Stimulated activated CD4-positive, alpha-beta T cell treated with anti-CD3 and anti-CD28 coated beads, Interleukin-1b, Interleukin-23, amount 100 ng/mL, for 4 hours (primary cell): Measurements from ENCODE around the gene GADD45GIP1.
A peak's percentile ranks its signal among the peaks of the same experiment; 100 is the strongest.
"Not testable (repeated sequence)": the region's sequence is repeated elsewhere in the genome, so short reads cannot be mapped to it uniquely, and the experiment has no call there.

Experiments
- DNase-seq, 2 donors: peaks; one replicate each; pipeline ENCODE4 v3.0.0-alpha.2; 2020; ENCODE audit warnings: low read depth in 2 of 2

The GADD45GIP1 gene

DNA sequence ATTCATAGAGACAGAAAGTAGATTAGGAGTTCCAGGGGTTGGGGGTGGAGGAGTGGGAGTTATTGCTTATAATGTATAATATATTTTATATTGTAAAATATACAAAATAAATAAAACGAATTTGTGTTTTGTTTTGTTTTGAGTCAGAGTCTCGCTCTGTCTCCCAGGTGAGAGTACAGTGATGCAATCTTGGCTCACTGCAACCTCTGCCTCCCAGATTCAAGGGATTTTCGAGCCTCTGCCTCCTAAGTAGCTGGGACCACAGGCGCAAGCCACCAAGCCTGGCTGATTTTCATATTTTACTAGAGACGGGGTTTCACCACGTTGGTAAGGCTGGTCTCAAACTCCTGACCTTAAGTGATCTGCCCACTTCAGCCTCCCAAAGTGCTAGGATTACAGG lies 2.5 kb upstream of the GADD45GIP1 start:
- DNase-seq: no peak

DNA sequence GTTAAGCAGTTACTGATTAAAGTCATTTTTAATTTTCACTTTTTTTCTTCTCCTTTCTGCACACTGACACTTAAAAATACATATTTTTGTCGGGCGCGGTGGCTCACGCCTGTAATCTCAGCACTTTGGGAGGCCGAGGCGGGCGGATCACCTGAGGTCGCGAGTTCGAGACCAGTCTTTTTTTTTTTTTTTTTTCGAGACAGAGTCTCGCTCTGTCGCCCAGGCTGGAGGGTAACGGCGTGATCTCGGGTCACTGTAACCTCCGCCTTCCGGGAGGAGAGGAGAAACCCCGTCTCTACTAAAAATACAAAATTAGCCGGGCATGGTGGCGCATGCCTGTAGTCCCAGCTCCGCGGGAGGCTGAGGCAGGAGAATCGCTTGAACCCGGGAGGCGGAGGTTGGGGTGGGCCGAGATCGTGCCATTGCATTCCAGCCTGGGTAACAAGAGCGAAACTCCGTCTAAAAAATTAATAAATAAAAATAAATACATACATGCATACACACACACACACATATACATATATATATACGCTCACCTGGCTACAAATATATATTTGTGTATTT lies 448 bp upstream of the GADD45GIP1 start:
- not testable (repeated sequence) for DNase-seq

DNA sequence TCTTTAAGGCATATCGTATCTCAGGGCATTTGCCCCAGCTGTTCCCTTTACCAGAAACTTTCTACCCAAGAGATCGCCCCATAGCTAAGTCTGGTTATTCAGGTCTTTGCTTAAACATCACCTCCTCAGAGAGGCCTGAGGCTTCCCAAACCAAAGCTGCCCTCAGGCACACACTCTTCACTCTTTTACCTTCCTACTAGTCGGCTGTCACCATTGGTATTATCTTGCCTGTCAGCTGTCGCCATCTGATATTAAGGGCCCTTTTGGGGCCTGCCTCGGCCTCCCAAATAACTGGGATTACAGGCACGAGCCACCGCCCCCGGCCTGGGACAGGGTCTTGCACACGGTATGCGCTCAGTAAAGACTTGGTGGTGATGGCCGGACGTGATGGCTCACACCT lies 1.0 kb downstream of the GADD45GIP1 start:
- no peak for DNase-seq

DNA sequence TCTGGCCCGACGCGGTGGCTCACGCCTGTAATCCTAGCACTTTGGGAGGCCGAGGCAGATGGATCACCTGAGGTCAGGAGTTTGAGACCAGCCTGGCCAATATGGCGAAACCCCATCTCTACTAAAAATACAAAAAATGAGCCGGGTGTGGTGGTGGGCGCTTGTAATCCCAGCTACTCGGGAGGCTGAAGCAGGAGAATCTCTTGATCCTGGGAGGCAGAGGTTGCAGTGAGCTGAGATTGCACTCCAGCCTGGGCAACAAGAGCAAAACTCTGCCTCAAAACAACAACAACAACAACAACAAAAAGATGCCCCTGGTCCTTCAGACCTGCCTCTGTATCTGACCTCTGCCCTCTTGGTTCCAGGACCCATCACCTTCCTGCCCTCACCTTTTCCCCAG lies 1.4 kb downstream of the GADD45GIP1 start:
- DNase-seq: not testable (repeated sequence)

DNA sequence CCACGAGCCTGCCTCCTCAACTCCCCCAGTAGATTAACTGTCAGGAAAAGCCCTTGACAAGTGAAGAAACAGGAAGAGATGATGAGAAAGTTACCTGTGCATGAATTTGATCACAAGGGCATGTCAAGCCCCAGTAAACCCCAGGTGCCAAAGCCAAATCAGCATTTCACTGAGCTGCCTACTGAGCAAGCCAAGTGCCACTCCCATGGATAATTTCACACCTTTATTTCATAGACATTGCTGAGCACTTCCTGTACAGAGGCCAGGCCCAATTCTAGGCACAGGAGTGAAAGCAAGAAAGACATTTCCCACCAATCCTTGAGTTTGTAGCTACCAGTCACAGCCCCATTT lies 2.4 kb downstream of the GADD45GIP1 start:
- DNase-seq: no peak

DNA sequence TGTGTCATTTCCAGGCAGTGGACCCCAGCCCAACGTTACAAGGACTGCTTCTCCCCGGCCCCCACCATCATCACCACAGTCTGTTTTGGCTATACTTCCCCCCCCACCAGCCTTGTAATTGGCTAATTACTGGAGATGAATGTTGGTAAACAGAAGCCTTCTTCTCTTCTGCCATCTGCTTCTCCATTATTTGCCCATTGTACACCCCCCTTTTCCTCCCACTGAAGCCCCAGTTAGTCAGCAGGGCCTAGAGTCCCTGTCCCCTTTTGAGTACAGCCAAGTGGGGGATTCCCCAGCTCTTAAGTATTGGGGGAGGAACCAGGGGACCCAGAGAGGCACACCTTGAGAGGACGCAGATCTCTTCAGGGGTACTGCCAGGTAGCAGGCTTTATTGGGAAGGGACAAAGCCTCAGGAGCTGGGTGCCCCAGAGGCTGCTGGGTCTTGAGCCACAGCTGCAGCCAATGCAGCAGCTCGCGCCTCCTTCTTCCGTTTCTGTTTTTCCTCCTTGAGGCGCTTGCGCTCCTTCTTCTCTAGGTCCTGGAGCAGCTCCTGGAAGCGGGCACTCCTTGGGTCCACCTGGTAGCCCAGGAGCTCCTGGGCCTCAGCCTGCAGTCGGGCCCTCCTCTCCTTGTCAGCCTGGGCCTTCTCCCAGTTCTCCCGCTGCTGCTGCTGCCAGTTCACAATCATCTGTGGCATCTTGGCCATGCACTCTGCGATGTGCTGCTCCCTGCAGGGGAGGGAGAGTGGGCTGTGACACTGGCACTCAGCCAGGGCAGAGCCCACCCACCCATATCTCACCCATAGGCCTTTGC lies 3.0 kb downstream of the GADD45GIP1 start:
- DNase-seq: no peak

DNA sequence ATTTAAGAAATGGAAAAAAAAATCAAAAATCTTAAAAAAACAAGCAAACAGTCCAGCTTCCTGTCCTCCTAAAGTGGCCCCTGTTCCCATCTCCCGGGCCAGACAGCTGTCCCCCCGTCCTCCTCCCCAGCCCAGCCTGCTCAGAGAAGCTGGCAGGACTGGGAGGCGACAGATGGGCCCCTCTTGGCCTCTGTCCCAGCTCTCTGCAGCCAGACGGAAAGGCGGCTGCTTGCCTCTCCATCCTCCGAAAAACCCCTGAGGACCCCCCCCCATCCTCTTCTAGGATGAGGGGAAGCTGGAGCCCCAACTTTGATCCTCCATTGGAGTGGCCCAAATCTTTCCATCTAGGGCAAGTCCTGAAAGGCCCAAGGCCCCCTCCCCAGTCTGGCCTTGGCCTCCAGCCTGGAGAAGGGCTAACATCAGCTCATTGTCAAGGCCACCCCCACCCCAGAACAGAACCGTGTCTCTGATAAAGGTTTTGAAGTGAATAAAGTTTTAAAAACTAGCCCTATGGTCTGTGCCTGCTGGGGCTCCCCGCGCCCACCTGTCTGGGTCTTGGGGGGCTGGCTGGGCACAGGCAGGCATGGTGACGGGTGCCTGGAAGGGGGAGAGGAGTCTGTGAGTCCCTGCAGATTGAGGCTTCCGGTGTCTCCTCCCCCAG lies 3.8 kb downstream of the GADD45GIP1 start:
- no peak for DNase-seq

DNA sequence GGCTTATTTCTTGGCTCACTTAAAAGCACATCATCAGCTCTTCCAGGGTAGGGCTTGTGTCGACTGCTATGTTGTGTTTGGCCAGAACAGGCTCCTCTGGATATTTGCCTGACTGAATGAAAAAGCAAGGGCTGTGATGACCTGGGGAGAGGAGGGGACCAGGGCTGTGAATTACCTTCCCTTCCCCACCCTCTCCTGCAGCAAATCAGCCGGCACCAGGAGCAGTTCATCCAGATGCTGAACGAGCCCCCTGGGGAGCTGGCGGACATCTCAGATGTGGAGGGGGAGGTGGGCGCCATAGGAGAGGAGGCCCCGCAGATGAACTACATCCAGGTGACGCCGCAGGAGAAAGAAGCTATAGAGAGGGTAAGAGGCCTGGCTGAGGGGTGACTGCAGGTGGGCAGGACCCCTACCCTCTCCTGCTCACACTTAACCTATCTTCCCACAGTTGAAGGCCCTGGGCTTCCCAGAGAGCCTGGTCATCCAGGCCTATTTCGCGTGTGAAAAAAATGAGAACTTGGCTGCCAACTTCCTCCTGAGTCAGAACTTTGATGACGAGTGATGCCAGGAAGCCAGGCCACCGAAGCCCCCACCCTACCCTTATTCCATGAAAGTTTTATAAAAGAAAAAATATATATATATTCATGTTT lies 4.4 kb downstream of the GADD45GIP1 start:
- DNase-seq: no peak

DNA sequence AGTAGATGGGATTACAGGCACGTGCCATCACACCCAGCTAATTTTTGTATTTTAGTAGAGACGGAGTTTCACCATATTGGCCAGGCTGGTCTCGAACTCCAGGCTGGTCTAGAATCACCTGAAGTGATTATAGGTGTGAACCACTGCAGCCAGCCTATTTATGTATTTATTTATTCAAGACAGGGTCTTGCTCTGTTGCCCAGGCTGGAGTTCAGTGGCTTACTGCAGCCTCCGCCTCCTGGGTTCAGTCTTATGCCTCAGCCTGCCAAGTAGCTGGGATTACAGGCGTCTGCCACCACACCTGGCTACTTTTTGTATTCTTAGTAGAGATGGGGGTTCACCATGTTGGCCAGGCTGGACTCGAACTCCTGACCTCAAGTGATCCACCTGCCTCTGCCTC lies 5.0 kb downstream of the GADD45GIP1 start:
- not testable (repeated sequence) for DNase-seq

DNA sequence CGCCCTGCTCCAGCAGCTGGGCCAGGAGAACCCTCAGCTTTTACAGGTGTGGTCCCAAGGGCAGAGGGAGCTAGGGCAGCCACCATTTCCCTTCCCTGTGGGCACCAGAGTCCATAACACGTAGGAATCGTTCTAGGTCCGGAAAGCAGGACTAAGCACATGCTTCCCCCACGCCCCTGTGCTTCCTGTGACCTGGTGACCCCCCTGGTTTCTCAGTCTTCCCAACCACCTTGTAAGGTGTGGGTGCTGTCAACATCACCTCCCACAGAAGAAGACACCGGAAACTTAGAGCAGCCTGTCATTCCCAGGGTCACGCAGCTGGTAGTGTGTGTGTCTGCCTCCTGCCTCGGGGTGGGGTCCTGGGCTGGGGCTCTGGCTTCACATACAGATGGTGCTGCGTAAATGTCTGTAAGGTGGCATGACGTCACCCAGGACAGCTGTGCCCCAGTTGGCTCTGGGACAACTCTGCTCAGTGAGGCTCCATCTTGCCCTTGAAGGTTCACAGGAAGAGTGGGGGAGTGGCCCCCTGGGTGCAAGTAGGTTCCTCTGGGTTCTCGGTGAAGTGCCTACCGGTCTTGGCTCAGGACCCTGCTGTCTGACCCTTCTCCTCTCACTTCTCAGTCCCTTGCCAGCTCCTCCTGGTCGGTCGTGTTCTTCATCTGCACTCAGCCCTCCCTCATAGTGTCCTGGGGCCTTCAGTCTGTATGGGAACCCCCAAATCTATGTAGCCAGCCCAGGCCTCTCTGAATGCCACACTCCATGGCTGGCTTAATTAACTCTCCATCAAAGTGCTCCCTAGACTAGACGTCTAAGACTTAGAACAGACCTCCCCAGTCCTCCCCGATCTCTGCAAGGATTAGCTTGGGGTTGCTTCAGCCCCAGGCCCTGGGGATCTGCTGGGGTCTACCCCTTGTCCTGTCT lies 7.4 kb downstream of the GADD45GIP1 start:
- no peak for DNase-seq

DNA sequence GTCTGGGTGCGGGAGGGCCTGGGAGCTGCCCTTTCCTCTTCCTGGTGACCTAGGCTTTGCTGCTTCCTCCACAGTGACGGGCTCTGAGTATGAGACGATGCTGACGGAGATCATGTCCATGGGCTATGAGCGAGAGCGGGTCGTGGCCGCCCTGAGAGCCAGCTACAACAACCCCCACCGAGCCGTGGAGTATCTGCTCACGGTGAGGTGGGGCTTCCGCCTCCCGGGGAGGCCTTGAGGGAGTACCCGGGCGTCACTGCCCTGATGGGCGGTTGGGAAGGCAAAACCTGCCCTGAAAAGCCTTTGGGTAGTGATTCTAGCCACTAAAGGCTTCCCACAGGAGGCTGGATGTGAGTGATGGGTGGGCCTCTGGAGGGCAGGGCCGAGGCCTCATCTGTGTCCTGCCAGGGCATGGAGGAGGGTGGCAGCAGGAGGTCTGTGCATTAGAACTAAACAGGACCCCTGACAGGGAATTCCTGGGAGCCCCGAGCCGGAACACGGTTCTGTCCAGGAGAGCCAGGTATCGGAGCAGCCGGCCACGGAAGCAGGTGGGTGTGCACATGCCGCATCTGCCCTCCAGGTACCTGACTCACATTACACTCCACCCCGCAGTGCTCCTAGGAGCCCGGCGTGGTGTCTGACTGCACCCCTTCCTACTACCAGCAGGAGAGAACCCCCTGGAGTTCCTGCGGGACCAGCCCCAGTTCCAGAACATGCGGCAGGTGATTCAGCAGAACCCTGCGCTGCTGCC lies 8.2 kb downstream of the GADD45GIP1 start:
- DNase-seq: no peak

DNA sequence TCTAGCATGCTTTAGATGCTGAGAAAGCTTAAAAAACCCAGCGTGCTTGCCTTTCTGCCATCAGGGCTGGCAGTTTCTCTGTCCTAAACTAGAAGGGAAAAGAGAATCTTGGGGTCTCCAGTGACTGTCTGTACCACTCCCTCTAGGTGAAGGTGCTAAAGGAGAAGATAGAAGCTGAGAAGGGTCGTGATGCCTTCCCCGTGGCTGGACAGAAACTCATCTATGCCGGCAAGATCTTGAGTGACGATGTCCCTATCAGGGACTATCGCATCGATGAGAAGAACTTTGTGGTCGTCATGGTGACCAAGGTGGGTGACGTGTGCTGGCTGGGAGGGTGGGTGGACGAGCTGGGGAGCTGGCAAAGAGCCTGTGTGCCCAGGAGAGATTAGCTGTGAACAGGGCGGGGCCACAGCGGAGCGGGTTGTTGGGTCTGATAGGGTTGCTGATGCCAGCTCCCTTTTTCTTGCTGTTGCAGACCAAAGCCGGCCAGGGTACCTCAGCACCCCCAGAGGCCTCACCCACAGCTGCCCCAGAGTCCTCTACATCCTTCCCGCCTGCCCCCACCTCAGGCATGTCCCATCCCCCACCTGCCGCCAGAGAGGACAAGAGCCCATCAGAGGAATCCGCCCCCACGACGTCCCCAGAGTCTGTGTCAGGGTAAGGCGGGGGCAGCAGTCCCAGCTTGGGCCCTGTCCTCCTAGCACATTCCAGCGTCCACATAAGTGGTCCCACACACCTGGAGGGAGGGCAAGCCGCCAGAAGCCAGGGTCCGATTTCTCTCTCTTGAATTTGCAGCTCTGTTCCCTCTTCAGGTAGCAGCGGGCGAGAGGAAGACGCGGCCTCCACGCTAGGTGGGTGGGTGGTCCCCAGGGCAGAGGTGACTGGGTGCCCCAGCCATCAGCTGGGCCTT lies 9.1 kb downstream of the GADD45GIP1 start:
- no peak for DNase-seq

DNA sequence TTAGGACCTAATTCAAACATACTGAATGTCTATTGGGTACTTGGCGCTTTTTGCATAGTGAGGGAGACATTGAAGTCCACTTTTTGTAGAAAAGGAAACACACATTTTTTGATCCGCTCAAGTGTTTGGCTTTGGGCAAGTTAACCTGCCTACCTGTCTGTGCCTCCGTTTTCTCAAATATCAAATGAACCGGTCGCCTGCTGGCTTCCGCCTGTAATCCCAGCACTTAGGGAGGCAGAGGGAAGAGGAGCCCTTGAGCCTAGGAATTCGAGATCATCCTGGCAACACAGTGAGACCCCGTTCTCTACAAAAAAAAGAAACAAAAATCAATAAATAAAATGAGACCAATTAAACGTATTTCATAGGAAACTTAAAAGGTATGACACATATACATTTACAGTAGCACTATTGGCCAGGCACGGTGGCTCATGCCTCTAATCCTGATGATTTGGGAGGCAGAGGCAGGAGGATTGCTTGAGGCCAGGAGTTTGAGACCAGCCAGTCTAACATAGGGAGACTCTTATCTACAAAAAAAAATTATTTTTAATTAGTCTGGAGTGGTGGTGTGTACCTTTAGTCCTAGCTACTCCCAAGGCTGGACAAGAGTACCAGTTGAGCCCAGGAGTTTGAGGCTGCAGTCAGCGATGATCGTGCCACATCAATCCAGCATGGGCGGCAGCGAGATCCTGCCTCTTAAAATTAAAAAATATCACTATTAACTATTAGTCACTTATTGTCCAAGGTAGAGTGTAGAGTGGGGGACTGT lies 10.1 kb downstream of the GADD45GIP1 start:
- DNase-seq: no peak

DNA sequence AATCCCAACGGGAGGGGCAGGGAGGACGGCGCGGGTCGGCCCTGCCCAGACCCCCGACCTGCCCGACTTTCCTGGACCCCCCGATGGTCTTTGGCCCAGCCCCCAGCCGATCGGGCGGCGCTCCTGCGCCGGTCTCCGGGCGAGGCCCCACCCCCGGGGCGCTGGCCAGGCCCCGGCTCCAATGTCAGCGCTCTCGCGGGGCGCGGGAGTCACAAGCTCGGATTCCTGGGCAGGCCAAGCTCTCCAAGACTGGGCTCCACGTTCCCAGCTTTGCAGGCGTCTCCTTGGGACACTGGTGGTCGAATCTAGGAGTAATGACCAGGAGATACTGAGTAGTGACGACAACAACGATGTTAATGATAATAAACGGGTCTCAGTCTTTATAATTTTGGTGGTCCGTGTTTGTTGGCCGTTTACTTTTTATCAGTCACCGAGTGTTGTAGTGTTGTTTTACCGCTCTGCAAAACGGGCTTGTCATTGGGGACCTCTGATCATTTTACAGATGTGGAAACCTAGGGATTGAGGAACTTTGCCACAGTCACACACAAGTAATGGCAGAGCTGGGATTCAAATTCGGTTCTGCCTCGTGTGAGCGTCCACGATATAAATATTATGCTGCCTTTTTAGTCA lies 10.8 kb downstream of the GADD45GIP1 start:
- peak in 1 of 2 donors; percentile 56 for DNase-seq

DNA sequence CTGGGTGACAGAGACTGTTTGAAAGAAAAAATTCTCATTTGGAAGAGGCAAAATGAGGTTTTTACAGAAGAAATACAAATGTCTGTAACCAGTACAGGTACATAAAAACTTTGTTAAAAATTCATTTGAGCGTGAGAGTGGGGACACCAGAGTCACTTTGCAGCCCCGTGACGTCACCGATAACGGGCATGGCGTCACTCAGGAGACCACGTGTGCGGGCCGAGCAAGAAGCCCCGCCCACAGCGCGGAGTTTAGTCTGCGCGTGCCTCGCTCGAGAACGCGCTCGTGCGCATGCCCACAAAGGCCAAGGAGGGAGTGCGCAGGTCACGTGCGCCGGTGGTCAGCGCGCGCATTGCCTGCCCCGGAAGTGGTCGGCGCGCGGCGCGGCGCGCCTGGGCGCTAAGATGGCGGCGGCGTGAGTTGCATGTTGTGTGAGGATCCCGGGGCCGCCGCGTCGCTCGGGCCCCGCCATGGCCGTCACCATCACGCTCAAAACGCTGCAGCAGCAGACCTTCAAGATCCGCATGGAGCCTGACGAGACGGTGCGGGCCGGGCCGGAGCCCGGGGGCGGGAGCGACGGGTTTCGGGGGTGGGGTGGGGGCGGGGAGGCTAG lies 11.4 kb downstream of the GADD45GIP1 start, which contains the start of gene RAD23A:
TSS of gene RAD23A (plus strand) at position 384 of the 613 bp plus-strand sequence. CDS start at position 471, 87 bp downstream.
- peak; percentile 98 to 99 for DNase-seq

DNA sequence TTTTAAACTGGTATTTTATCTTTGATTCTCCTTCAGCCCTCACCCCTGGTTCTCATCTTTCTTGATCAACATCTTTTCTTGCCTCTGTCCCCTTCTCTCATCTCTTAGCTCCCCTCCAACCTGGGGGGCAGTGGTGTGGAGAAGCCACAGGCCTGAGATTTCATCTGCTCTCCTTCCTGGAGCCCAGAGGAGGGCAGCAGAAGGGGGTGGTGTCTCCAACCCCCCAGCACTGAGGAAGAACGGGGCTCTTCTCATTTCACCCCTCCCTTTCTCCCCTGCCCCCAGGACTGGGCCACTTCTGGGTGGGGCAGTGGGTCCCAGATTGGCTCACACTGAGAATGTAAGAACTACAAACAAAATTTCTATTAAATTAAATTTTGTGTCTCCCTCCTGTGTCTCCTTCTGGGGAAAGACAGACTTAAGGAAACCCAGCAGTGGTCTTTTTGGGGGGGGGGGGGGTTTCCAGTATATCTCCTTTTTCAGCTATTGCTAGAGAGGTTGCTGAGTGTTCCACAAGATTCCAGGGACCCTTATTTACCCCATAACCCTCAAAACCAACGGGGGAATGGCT lies 12.8 kb downstream of the GADD45GIP1 start:
- DNase-seq: no peak

DNA sequence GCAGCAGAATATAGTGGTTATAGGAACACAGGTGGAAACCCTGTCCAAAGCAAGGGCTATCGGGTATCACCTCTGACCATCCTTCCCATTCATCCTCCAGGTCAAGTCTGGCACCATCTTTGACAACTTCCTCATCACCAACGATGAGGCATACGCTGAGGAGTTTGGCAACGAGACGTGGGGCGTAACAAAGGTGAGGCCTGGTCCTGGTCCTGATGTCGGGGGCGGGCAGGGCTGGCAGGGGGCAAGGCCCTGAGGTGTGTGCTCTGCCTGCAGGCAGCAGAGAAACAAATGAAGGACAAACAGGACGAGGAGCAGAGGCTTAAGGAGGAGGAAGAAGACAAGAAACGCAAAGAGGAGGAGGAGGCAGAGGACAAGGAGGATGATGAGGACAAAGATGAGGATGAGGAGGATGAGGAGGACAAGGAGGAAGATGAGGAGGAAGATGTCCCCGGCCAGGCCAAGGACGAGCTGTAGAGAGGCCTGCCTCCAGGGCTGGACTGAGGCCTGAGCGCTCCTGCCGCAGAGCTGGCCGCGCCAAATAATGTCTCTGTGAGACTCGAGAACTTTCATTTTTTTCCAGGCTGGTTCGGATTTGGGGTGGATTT lies 13.5 kb downstream of the GADD45GIP1 start:
- DNase-seq: no peak
